Activated CD4-positive, alpha-beta T cell treated with anti-CD3 and anti-CD28 coated beads, Interleukin-2, amount 10 ng/mL, durations not matched to agents 24 days and 14 days (primary cell): Measurements from ENCODE around the gene HS3ST3B1. TPM values are rescaled to one million over a fixed set of nuclear protein-coding genes. Genes with fewer than 3 reads are reported as not detected.

Experiments used
- DNase-seq: peaks from one replicate; pipeline ENCODE4 v3.0.0; 2022
- H3K27ac Mint-ChIP-seq: one replicate; pipeline ENCODE4 v1.8.0; 2022; ENCODE audit warnings: mild to moderate bottlenecking, mixed read lengths
- H3K27me3 Mint-ChIP-seq: one replicate; pipeline ENCODE4 v1.8.0; 2022; ENCODE audit warnings: mixed read lengths
- H3K36me3 Mint-ChIP-seq: one replicate; pipeline ENCODE4 v1.8.0; 2022; ENCODE audit warnings: low read depth, mild to moderate bottlenecking, mixed read lengths
- H3K4me1 Mint-ChIP-seq: one replicate; pipeline ENCODE4 v1.8.0; 2021; ENCODE audit warnings: mixed read lengths
- H3K4me3 Mint-ChIP-seq: one replicate; pipeline ENCODE4 v1.8.0; 2022; ENCODE audit warnings: mild to moderate bottlenecking, moderate library complexity, mixed read lengths
- H3K9me3 Mint-ChIP-seq: one replicate; pipeline ENCODE4 v1.8.0; 2021; ENCODE audit warnings: mixed read lengths
- intact Hi-C: fragments of 100-400 bp; cut with micrococcal nuclease; formaldehyde crosslinking; loops from one replicate; pipeline ENCODE4 v1.15.1; 2023
- total RNA-seq: library from RNA; stranded (reverse); gene quantifications from 2 replicates; pipeline ENCODE4 v1.2.3, GENCODE V29; 2022

The HS3ST3B1 gene
- total RNA-seq, 1 donor from 2014 or later, result 20.8 TPM

DNA sequence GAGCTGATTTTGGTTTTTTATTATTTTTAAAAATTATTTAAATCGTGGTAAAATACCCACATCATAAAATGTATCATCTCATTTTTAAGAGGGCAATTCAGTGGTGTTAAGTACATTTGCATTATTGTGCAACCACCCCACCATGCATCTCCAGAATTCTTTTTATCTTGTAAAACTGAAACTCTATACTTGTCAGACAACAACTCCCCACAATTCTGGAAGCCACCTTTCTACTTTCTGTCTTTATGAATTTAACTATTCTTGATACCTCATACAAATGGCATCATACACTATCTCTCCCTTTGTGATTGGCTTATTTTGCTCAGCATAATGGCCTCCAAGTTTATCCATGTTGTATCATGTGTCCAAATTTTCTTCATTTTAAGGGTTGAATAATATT is 97.9 kb downstream of the HS3ST3B1 start:
- no peak for DNase-seq
- Mint-ChIP-seq H3K27ac (no peak overlapping the region), H3K9me3 (peaks cover 23% of the 10 kb centered on the region), H3K36me3 (peaks cover 2% of the 10 kb centered on the region), H3K4me3 (no peak overlapping the region), H3K27me3 (no peaks in the 10 kb centered on the region), H3K4me1 (peaks cover 7% of the 10 kb centered on the region)
- intact Hi-C loops, result no loop called here

Other genes starting within 250 kb of the HS3ST3B1 start
- 33.5 and 36.1 TPM in 2 replicates for gene COX10, start 231.6 kb upstream of the HS3ST3B1 start, total RNA-seq
- not detected in 2 replicates for gene CDRT15, start 64.2 kb upstream of the HS3ST3B1 start, total RNA-seq